HG03045 (cell line): ENCODE measurements around the gene ARID1B.

Experiments
- ATAC-seq: cut with Tn5 transposase; IDR thresholded peaks from one replicate; pipeline ENCODE4 v1.9.1; 2021; ENCODE audit warnings: mild to moderate bottlenecking, moderate library complexity; ENCODE audit not compliant: unreplicated experiment

The ARID1B gene

DNA sequence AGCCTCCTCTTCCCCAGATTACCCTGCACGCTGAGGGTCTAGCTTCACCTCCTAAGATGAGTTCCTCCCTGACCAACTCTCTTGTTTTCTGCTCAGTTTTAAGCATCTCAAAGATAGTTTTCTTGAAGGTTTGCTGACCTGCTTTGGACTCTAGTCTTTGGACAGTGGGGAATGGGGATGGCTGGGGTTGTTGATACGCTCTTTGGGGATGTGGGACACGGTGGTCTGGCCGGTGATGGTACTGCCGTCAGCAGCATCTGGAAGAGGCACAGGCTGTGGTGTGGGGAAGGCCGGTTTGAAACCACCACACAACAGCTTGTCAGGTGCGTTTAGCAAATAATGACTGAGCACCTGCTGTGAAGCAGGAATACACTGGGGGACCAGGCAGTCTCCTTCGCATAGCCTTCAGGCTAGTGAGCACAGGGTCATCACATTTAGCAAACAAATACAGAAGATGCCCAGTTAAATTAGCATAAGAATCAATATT is 452.0 kb downstream of the ARID1B start:
- no peak for ATAC-seq

DNA sequence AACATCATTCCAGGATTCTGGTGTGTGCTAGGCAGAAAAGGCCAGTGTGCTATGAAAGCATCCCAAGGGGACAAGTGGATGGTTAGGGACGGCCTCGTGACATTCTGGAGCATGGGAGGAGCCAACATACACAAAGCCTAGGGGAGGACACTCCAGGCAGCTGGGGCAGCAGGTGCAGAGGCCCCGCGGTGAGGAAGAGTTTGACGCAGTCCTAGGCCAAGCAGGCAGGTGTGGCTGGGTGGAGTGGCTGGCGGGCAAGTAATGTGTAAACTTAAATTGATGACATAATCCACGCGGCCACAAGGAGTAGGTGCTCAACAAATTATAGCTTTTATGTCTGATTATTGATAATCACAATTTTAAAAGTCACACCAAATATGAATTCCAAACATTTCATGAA is 452.5 kb downstream of the ARID1B start:
- no peak for ATAC-seq

DNA sequence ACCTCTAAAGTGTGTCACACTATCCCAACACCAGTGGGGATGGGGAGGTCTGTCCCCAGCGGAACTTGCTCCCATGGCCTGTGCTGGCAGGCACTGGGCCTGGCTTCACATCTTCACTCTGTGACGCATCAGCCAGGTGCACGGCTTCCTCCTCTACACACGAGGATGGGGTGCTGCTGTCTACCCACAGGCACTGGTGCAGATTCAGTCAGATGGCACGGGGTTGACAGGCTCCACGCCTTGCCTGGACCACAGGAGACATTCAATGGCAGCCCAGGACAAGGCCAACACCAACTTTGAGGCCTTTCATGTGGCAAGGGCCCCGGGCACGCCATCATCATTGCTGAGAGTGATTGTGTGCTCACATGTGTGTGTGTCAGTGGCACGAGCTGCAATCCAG is 453.7 kb downstream of the ARID1B start:
- no peak for ATAC-seq

DNA sequence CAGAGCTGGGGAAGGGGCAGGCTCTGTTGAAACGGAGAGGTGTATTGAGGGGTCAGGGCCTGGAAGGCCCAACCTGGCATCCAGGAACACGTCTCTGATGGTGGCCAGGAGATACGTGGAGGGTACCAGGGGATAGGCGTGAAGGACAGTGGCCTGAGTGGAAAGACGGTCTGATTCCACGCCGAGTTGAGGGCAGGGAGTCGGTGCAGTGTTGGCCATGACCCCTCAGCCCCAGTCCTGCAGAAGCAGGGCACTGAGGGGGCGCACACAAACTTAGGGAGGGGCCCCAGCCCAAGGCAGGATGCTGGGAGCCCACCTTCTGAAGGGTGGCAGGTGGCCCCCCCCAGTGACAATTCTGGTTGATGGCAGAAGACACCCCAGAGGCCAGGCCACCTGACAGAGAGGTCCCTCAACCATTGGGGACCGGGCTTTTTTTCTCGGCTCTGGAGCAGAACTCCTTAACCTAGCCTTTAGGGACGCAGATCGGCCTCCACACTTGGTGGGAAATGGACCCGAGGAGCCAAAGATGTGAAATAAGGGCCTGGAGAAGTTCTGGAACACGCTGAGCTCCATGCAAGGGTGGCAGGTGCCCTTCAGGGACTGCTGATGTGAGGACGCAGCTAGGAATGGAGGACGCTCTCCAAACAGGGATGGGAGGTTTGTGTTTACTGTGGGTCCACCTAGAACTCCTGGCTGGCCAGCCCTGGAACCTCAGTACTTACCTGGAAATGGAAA is 455.1 kb downstream of the ARID1B start:
- ATAC-seq = no peak

DNA sequence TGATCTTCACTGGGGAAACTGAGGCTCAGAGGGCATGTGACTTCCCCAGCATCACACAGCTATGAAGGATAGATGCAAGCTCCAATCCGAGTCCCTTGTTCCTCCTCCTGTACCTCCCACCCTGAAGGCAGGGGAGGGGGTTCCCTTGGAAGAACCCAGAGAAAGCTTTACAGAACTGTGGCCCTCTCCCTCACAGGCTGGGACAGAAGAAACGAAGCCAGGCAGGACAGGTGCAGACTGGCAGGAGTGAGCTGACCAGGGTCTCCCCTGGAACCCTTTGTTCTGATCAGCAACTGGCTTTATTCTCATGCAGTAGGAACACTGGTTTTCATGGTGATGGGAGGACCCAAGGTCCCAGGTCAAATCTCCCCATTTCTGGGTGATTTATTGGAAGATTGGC is 456.0 kb downstream of the ARID1B start:
- ATAC-seq = no peak

DNA sequence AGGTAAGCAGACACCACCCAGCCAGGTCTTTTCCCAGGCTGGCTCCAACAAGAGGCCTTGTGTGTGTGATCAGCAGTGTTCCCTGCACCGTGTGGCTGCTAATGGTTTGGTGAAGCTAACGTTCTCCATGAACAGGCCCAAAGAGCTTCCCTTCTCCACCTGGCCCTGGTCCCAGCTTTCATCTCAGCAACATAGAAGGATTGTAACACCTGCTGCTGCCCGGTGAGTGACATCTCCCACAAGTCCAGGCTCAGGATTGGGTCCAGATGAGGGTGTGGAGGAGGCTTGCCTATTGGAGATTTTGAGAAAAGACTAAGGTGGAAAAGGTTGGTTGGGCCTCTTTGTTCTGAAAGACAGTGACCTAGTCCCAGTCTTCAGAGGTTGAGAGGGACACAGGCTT is 456.5 kb downstream of the ARID1B start:
- no peak for ATAC-seq

DNA sequence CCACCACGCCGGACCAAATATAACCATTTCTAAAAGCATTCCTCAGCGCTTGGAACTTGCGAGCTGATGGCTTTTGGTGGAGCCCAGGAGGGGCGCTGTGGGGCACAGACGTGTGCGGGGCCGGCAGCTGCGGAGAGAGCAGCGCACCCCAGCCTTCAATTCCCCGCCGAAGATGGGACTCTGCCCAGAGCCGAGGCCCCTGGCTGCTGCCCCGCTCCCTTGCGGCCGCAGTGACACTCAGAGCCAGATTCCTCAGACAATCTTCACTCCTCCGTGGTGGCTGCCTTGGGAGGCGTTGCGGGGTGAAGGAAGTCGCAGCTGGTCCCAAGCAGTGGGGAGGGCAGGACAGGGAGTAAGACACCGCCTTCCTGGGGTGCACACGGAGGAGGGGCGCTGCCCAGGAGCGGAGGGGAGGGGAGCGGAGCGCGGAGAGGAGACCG is 458.4 kb downstream of the ARID1B start:
- no peak for ATAC-seq

DNA sequence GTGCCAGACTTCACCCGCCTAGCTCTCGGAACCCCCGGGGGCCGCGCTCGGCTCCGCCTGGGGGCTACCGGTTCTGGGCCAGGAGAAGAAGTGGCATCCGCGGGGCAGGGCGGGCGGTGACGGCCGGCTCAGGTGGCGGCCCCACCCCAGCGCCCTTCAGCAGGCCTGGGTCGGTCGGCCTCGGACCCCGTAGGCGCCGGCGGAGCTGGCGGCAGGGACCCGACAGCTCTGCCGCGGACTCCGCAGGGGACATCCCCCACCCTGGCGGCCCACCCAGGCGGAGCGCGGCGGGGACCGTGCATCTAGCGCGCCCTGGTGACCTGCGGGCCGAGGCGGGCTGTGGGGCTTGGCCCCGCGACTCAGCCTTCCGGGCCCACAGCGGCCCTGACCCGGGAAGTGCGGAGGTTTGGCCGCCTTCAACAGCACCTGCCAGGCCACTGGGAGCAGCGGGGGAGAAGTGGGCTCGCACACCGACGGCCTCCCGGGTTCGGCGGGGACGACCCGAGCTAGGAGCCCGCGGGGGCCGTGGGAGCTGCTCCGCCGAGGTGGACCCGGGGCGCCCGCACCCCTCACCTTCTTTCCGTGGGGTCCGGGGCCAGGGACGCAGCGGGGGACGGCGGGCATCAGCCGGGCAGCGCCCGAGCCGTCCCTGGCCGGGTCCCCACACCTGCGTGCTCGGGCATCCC is 459.0 kb downstream of the ARID1B start:
- no peak for ATAC-seq

DNA sequence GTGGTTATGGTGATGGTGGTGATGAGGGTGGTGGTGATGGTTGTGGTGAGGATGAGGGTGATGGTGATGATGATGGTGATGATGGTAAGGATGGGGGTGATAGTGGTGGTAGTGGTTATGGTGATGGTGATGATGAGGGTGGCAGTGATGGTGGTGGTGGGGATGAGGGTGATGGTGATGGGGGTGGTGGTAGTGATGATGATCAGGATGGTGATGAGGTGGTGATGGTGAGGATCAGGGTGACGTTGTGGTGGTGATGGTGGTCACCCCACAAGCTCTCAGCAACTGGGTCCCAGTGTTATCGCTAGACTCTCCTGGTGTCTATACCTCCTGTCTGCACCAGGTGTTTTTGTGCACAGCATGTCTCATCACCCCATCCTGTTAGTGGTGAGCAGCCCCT is 461.2 kb downstream of the ARID1B start:
- ATAC-seq = no peak

DNA sequence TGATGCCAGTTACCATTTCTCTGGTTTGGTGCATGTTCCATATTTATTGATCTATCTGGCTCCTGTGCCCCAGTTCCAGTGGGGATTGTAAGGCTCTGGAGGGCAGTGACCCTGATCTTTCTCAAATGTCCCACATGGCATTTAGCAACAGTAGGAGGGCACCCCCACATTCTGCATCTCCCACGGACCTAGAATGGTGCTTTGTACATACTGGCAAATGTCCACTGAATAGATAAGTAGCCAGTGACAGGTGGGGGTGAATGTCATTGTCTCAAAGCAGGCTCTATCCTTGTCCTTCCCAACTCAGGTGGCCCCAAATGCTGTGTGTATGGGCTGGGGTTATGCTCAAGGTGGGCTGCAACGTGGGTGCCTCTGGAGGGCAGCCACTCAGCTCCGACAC is 462.0 kb downstream of the ARID1B start:
- ATAC-seq = no peak

DNA sequence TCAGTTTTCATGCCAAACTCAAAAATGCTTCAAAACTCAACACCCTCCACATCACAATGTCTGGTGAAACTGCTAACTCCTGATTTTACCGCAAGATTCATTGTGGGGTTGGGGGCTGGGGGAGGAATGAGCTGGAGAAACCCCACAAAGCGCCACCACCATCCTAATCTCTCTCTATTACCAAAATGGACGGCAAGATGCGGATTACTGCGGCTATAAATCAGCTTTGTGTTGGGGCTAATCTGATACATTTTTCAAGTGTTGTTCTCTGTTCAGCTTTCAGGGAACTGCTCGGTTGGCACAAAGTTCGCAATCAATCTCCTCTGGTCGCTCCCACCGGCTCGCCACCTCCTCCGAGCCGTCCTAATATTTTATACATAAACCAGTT is 462.5 kb downstream of the ARID1B start:
- no peak for ATAC-seq

DNA sequence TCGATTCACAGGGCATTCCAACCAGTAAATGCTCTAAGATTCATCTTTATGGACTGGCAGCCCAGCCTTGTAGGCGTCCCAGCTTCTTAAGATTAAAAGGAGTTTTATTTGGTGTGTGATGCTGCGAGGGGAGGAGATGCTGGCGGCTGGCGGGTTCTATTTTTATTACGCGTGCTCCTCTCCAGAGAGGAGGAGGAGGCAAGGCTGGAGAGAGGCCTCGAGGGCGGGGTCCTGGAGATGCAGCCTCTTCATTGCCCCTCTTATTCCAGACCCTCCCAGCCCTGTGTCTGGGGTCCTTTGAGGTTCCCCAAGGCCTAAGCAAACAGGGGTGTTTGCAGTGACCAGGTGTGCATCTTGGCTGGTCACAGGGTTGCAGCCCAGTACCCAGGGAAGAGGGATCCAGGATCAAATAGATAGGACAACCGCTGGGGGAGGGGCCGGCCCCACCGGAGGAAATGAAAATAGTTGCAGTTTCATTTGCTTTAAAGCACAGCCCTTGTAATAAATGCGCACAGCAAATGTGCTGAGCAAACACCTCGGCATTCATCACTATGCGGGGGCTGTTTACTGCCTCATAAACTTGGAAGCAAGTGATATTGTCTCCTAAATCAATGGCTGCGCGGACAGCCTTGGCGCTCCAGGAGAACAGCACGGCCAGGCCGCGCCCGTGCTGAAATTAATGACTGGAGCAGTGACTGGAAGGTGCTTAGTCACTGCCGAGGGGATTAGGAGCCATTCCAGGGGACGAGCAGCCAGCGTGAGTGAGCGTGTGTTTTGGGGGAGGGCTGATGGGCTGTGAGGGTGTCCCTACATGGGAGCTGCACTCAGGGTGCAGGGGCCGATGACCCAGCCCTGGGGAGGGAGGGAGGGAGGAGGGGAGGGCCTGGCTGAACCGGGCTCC is 463.1 kb downstream of the ARID1B start:
- ATAC-seq = no peak

DNA sequence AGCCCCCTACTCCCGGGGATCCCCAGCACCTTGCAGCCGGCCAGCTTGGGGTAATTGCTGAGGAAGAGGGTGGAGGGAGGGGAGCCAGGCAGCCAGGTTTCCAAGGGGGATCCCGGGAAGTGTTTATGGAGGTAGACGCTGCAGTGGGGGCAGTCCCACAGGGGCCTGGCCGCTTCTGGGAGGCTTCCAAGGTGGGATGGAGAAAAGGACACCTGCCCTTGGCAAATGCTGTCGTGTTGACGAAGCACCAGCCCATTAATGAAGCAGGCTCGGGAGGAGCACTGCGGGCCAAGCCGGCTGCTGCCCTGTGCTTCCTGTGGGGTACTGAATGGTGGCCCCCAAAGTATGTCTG is 463.8 kb downstream of the ARID1B start:
- no peak for ATAC-seq

DNA sequence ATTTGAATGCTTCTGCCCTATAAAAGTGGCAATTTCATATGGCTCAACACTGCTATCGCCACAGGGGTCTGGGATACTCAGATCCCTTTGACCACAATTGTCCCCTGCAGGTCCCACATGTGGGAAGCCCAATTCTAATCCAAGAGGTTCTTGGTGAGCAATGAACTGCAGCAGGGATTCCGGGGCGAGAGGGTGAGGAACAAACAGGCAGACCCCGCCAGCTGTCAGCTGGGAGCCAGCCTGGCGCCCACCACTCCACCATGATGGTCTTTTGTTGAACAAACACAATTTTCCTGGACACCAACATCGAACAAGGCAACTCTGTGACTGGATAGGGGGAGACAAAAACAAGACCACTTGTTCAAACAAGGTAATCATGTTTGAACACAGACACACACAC is 465.6 kb downstream of the ARID1B start:
- no peak for ATAC-seq

DNA sequence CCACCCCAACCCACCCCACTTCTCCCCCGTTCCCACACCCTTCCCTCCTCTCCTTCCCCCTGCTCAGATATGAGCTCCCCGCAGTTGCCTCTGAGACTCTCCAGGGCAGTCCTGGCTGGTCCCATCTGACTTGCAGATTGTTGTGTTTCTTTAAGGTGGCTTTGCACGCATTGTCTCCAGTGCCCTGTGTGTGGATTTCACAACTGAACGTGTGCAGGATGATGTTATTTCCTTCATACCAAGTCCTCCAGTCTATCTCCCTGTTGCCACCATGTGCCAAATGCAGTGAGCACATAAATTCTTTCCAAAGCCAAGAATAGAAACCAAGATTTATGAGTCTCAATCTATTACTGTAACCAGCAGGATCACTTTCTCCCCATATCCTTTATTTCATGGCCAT is 467.0 kb downstream of the ARID1B start:
- no peak for ATAC-seq

DNA sequence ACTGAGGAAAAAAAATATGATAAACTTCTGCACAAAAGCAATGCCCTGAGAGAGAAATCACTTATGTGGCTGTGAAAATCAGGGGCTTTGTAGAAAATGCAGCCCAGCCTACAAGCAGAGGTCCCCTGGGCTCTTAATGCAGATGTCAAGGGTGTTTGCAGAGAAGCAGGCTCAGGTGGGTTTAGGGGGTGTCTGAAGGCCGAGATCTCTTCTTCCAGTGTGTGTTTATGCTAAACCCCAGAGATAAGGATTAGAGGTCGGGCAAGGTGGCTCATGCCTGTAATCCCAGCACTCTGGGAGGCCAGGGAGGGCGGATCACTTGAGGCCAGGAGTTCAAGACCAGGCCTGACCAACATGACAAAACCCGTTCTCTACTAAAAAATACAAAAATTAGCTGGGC is 467.6 kb downstream of the ARID1B start:
- ATAC-seq = no peak

DNA sequence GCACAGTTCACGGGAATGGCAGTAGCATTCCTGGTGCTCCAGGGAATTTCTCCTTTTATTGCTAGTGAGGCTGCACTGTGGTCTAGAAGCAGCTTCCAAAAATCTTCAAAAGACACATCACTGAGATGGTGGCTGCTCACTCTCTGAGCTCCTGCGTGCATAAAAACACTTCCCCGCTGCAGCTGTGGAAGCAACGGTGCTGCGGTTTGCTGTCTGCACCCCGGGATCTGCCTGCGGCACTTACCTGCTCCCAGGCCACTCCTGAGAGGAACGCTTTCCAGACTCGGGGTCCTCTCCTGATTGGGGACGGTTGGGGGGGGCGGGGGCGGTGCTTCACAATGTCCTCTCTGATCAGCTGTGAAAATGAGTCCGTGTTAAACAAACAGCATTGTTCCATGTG is 468.3 kb downstream of the ARID1B start:
- ATAC-seq = no peak

DNA sequence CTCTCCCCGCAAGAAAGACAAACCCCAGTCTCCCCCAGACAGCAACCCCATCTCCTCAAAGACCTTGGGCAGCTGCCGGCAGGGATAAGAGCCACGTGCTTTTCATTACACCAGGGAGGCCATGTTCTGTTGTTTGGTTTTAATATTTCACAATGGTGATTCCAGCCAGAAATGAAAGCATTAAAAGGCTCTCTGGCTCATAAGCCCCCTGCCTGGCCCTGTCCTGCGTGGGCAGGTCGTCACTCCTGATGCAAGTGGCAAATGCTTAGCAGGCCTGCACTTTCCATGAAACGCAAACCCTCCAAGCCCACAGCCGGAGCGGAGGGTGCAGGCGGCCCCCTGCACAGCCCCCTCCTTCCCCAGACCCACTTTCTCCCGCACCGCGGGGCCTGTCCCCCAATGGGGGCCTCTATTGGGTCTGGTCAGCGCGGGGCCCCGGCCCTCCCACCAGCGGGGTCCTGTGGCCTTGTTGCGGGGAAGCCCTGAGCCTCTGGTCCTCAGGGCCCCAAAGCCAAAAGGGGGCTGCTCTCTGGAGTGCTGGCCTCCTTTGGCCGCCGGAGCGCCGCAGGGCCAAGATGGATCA is 469.0 kb downstream of the ARID1B start:
- ATAC-seq = no peak

DNA sequence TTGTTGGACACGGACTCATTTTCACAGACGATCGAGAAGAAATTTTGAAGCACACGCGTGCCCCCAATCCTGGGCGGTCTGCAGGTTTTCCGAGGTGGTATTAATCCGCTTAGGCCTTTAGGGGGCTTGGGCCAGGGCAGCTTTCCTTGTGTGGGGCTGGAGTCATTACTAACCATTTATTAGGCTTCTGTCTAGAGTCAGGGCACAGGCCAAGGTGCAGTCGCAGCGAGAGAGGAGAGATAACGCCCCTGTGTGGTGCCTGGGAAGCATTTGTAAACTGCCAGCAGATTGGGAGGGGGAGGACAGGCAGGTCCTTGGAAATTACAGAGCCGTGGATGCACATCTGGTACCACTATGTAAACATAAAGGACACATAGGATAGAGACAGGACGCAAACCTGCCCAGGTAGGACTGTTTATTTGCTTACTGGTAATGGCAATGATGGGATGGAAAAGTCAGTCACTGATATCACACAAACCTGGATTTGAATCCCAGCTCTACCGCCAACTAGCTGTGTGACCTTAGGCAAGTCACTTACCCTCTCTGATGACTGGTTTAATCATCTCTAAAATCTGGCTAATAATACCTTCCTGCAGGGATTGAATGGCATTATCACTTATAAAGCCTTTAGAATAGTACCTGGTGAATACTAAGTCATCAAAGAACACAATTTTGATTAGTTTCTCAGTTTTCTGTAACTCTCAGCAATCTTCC is 469.8 kb downstream of the ARID1B start:
- no peak for ATAC-seq

DNA sequence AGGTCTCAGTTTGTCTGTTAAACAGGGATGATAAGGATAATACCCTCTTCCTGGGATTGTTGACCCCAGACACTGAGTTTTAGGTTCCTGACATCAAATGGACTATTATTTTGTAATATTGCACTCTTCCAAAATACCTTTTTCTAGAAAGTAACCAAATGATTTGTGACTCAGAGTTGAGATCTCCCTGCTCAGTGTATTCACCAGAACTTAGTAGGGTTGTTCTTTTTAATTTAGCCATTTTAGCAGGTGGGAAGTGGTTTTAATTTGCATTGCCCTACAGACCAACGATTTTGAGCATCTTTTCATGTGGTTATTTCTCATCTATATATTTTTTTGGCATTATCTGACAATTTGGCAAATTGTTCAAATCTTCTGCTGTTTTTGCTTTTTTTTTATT is 471.1 kb downstream of the ARID1B start:
- no peak for ATAC-seq

DNA sequence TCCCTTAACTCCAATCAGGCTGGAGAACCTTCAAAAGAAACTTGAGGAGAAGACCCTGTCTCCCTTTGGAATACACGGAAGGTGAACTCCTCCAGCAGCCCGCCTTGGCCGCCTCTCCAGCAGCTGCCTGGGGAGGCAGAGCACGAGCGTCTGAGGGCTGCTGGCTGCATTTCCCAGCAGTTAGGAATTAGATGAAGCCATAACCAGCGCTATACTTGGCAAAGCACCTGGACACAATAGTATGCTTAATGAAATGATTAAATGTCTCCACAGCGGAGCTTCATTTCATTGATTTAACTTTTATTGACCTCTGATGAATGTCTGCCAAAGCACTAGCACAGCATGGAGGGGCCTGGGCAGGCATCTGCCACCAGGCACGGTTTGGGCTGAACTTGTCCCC is 472.6 kb downstream of the ARID1B start:
- no peak for ATAC-seq
